ENCODE results near the gene MACROD2.

MACROD2 gene

DNA sequence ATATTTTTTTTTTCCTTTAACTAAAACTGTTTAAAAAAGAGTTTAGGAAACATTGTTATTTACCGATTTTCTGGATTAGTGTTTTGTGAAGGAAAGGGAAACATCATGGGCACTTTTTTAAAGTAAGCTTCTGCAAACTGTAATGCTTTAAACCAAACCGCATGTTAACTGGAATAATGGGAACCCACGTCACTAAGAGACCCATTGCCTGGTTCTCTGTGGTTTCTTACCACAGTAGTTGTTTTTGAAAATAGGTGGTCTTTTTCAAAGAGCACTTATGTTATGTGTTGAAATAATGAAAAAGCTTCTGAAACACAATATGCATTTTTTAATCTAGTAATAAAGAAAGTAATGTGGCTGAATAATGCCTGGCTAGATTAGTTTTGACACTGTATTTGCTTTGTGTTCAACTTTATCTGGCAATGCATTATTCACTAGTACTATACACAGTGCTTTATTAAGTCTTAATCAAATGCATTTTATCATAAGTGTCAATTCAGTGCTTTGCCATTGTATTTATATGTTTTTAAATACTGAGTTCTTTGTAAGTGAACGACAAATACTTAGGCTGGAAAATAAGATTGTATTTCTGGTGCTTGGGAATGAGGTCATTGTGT lies 1096.2 kb downstream of the MACROD2 start:
- no peak for DNase-seq (ENCODE audit: low spot score)
- H3K4me1 Mint-ChIP-seq (ENCODE audit: low read depth), result no peaks in the 10 kb centered on the region
- no peaks in the 10 kb centered on the region for H3K36me3 Mint-ChIP-seq (ENCODE audit: low read depth)

DNA sequence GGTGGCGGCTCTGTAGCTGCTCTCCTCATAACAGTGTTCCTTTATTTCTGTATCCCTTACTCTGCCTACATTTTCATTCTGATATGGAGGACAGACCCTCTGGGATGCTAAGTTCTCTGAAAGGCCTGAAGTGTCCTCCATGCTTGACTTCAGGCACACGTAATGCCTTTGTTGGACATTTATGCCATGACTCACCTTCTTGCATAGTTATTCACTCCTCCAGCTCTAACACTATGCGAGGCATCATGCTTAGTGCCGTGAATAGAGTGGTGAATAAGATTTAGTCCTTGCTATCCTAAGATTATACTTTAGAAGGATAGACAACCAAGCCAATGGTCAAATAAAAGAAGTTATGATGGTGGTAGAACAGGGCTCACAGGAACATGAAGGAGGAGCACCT lies 1103.0 kb downstream of the MACROD2 start:
- DNase-seq (ENCODE audit: low spot score), result no peak
- H3K9me3 Mint-ChIP-seq, result peaks cover 16% of the 10 kb centered on the region
- H3K36me3 Mint-ChIP-seq (ENCODE audit: low read depth), result no peaks in the 10 kb centered on the region
- H3K27ac Mint-ChIP-seq, result no peak overlapping the region
- no peaks in the 10 kb centered on the region for H3K4me1 Mint-ChIP-seq (ENCODE audit: low read depth)
- H3K27me3 Mint-ChIP-seq (ENCODE audit: low read depth), result no peaks in the 10 kb centered on the region
- H3K4me3 Mint-ChIP-seq, result no peak overlapping the region

More for the DNA sequence above, 1096.2 kb downstream of the MACROD2 start:
- Mint-ChIP-seq H3K4me3 (no peak overlapping the region), H3K27ac (no peak overlapping the region), H3K27me3 (ENCODE audit: low read depth) (no peaks in the 10 kb centered on the region), H3K9me3 (peaks cover 15% of the 10 kb centered on the region)

DNA sequence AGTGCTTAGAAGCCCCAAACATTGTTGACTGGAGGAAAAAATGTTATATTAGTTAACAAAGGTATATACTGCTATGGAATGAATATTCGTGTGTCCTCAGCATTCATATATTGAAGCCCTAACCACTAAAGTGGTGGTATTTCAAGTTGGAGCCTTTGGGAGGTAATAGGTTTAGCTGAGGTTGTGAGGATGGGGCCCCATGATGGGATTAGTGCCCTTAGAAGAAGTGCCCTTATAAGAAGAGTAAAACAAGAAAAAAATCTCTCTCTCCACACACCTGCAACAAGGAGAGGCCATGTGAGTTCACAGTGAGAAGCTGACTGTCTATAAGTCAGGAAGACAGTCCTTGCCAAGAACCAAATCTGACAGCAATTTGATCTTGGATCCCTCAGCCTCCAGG lies 1103.8 kb downstream of the MACROD2 start:
- Mint-ChIP-seq H3K4me3 (no peak overlapping the region), H3K27me3 (ENCODE audit: low read depth) (no peaks in the 10 kb centered on the region), H3K36me3 (ENCODE audit: low read depth) (no peaks in the 10 kb centered on the region), H3K9me3 (peaks cover 22% of the 10 kb centered on the region), H3K27ac (no peak overlapping the region), H3K4me1 (ENCODE audit: low read depth) (no peaks in the 10 kb centered on the region)
- no peak for DNase-seq (ENCODE audit: low spot score)

DNA sequence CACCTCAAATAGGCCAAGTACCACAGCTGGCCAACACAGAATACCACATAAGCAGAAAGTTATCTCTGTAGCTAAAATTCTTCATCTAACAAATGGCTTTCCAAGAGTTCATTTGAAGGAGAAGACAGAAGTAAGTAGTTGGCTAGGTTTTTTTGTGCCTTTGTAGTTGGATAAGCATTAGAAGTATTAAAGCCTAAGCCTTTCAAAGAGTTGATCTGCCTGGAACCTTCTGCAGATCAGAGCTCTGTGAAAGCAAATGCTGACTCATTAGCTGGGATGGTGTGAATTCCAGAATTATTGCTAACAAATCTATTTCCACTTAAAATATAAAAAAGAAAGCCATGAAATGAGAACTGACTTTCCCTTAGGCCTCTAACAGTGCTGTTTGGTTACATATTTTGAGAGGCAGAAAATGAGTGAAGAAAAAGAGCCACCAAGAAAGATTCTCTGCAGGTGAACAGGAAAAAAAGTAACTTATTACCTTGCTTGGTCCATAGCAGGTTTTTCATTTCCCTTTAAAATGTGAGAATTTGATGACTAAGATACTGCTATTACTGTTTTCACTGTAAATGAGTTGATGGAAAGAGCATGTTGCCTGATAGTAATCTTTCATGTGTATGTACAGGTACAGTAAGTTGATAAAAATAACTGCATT lies 1105.3 kb downstream of the MACROD2 start:
- Mint-ChIP-seq H3K27me3 (ENCODE audit: low read depth) (no peaks in the 10 kb centered on the region), H3K27ac (no peak overlapping the region), H3K36me3 (ENCODE audit: low read depth) (no peaks in the 10 kb centered on the region), H3K4me1 (ENCODE audit: low read depth) (no peaks in the 10 kb centered on the region), H3K9me3 (peaks cover 24% of the 10 kb centered on the region), H3K4me3 (no peak overlapping the region)
- no peak for DNase-seq (ENCODE audit: low spot score)

DNA sequence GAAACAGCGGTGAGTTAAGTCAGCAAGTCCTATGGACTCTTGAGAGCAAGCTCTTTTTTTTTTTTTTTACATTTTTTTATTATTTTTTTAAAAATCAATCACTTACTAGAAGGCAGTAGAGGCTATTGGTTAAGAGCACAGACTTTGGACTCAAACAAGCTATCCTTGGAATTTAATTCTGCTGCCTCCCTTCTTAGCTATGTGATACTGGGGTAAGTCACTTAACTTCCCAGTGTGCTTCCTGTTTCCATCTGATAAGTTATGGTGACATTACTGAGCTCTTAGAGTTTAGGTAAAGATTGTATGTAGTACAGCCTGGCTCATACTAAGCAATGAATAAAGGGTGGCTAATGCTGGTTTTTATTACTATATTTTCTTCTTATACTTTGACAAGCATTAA lies 1112.6 kb downstream of the MACROD2 start:
- no peaks in the 10 kb centered on the region for H3K27me3 Mint-ChIP-seq (ENCODE audit: low read depth)
- no peak overlapping the region for H3K27ac Mint-ChIP-seq
- no peak overlapping the region for H3K4me3 Mint-ChIP-seq
- no peaks in the 10 kb centered on the region for H3K4me1 Mint-ChIP-seq (ENCODE audit: low read depth)
- peaks cover 32% of the 10 kb centered on the region for H3K9me3 Mint-ChIP-seq
- H3K36me3 Mint-ChIP-seq (ENCODE audit: low read depth), result no peaks in the 10 kb centered on the region
- DNase-seq (ENCODE audit: low spot score), result no peak

DNA sequence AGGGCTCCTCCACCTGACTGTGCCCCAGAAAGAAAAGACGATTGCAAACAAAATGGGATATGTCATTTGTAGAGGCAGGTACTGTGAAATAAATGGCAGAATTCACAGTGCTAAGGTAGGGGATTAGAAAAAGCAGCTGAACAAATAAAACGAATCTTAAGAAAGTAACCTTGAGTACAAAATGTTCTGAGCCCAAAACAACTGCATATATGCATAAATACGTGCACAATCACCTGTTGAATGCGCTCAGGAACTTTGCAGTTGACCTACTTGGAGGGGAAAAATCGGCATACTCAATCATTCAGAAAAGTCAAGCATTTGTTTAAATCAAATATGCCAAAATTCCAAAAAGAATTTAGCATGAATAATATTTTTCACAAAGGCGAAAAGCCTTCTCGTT lies 1114.2 kb downstream of the MACROD2 start:
- Mint-ChIP-seq H3K4me1 (ENCODE audit: low read depth) (no peaks in the 10 kb centered on the region), H3K4me3 (no peak overlapping the region), H3K27ac (no peak overlapping the region), H3K9me3 (peaks cover 24% of the 10 kb centered on the region), H3K36me3 (ENCODE audit: low read depth) (no peaks in the 10 kb centered on the region), H3K27me3 (ENCODE audit: low read depth) (no peaks in the 10 kb centered on the region)
- no peak for DNase-seq (ENCODE audit: low spot score)

DNA sequence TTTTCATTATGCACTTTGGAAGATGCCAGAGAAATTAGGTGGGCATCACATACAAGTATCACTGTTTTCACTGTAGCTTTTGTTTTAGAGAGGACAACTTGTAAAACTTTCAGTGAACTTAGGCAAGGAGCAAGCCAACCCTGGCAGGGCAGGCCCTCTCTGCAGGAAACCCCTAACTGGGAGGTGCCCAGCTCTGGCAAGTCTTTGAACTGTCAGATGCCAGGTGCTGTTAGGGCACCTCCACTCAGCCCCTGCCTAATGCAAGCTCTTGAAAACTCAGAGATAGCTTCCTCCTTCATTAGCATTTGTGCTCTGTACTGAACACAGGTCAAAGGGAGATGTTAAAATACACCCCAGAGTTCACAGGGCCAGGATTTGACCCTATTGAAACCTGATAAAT lies 1116.3 kb downstream of the MACROD2 start:
- no peak overlapping the region for H3K27ac Mint-ChIP-seq
- peaks cover 31% of the 10 kb centered on the region for H3K9me3 Mint-ChIP-seq
- H3K27me3 Mint-ChIP-seq (ENCODE audit: low read depth), result no peaks in the 10 kb centered on the region
- H3K4me3 Mint-ChIP-seq, result no peak overlapping the region
- H3K4me1 Mint-ChIP-seq (ENCODE audit: low read depth), result no peaks in the 10 kb centered on the region
- H3K36me3 Mint-ChIP-seq (ENCODE audit: low read depth), result no peaks in the 10 kb centered on the region
- DNase-seq (ENCODE audit: low spot score), result no peak

DNA sequence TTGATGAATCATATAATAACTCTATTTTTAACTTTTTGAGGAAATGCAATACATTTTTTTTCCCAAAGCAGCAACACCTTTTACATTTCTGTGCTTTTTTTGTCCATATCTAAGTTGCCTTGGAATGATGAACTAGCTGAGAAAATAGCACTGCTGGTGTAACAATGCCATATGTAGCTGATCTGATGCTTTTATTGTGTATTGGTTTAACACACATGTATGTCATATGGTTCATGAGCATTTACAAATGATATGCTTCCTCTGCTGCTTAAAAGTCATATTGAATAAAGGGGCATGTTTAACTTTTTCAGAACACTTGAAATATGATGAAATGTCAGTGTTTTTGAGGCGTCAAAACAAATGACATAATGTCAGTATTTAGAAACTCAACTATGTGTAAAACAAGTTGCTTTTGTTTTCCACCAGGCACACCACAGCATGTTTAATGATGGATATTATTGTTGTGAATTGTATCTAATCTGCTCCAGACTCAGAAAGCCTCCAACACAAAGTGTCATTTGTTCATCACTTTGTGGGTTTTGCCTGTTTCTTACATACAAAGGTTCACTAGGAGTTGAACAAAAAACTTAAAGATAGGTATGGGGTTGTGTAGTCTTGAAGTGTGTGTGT lies 1117.9 kb downstream of the MACROD2 start:
- Mint-ChIP-seq H3K27me3 (ENCODE audit: low read depth) (no peaks in the 10 kb centered on the region), H3K4me3 (no peak overlapping the region), H3K9me3 (peaks cover 32% of the 10 kb centered on the region), H3K4me1 (ENCODE audit: low read depth) (no peaks in the 10 kb centered on the region), H3K27ac (no peak overlapping the region), H3K36me3 (ENCODE audit: low read depth) (no peaks in the 10 kb centered on the region)
- DNase-seq (ENCODE audit: low spot score), result no peak

DNA sequence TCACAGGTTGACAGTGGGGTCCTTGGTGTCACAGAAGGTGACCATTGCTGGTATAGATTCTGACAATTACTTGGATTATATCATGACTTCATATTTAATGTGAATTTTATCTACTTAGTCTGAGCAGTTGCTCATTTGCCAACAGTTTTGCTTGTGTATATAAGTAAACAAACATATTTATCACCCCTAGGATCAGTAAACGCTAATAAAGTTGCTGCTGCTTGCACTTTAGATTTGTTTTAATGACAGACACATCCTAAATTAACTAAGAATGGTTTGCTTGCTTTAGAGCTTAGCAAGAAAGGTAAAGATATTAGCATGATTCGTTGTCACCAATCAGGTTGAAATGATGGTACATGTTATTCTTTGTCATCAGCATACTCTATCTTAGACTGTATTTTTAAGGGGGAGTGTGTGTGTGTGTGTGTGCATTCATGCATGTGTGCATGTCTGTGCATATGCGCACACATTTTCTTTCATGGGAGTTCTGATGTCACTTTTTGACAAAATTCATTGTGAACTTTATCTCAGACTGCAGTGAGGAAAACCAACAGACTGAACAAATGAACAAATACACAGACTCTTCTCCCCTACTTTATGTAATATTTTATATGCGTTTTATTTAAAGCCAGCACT lies 1124.7 kb downstream of the MACROD2 start:
- no peaks in the 10 kb centered on the region for H3K27me3 Mint-ChIP-seq (ENCODE audit: low read depth)
- no peak for DNase-seq (ENCODE audit: low spot score)
- peaks cover 41% of the 10 kb centered on the region for H3K9me3 Mint-ChIP-seq

DNA sequence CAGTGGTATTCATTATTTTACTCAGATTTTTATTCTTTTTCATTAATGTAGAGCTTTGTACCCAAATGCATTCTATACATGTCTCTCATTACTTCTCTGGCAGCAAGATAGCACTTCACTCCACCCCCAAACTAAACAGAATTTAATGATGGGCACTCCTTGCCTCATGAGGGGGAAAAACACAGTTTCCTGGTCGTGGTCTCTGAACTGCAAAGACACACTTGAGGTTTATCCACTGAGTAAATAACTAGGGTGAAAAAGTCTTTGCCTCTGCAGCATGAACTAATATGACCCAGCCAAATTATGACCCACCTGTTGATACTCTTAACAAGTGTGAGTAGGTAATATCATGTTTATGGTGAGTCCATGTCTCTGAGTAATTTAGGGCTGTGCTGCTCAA lies 1127.3 kb downstream of the MACROD2 start:
- H3K4me3 Mint-ChIP-seq, result no peak overlapping the region
- H3K27me3 Mint-ChIP-seq (ENCODE audit: low read depth), result no peaks in the 10 kb centered on the region

More for the DNA sequence above, 1124.7 kb downstream of the MACROD2 start:
- Mint-ChIP-seq H3K27ac (no peak overlapping the region), H3K4me3 (no peak overlapping the region), H3K36me3 (ENCODE audit: low read depth) (no peaks in the 10 kb centered on the region), H3K4me1 (ENCODE audit: low read depth) (no peaks in the 10 kb centered on the region)

DNA sequence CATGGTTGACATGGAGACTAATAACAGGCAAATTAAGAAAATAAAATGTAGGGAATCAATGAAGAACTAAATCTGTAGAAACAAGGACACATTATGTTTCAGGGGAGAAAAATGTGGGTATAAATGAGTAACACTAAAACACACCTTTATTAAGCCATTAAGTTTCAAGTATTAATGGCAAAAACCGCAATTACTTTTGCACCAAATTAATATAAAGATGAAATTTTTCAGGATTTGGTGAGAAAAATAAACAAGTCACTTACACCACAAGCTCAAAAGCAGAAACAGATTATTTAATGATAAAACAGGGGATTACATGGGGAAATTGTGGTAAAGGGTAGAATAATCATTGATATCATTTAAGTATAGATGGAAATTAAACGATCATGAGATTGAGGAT lies 1135.9 kb downstream of the MACROD2 start:
- DNase-seq (ENCODE audit: low spot score), result no peak
- H3K36me3 Mint-ChIP-seq (ENCODE audit: low read depth), result no peaks in the 10 kb centered on the region
- H3K9me3 Mint-ChIP-seq, result peaks cover 22% of the 10 kb centered on the region
- no peaks in the 10 kb centered on the region for H3K4me1 Mint-ChIP-seq (ENCODE audit: low read depth)
- no peak overlapping the region for H3K4me3 Mint-ChIP-seq
- no peaks in the 10 kb centered on the region for H3K27me3 Mint-ChIP-seq (ENCODE audit: low read depth)
- H3K27ac Mint-ChIP-seq, result no peak overlapping the region

More for the DNA sequence above, 1127.3 kb downstream of the MACROD2 start:
- no peak overlapping the region for H3K27ac Mint-ChIP-seq
- peaks cover 36% of the 10 kb centered on the region for H3K9me3 Mint-ChIP-seq
- DNase-seq (ENCODE audit: low spot score), result no peak
- no peaks in the 10 kb centered on the region for H3K4me1 Mint-ChIP-seq (ENCODE audit: low read depth)
- H3K36me3 Mint-ChIP-seq (ENCODE audit: low read depth), result no peaks in the 10 kb centered on the region

DNA sequence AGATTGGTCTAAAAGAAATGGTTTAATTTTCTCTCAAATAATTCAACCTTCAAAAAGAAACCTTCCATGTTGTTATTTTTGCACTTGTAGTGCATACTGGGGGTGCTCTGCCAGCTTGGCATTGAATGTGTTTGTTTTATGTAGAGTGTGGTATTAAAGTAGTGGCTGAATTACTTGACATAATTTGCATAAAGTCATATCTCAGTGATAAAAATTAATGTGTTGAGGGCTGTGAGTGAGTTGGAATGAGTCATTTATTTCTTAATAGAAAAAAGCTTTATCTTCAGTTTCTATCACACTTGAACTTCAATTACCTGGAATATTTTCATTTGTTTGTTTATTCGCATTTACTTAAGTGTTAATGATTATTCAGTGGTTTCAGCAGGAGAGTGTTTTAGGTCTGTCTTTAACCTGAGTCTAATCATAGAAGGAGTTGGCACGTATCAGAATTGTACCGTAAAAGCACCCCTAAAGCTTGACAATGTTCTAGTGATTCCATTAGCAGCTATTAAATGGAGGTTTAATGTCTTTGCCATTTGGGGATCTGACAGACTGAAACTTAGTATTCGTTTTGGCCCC lies 1143.3 kb downstream of the MACROD2 start:
- H3K4me1 Mint-ChIP-seq (ENCODE audit: low read depth), result no peaks in the 10 kb centered on the region
- no peaks in the 10 kb centered on the region for H3K27me3 Mint-ChIP-seq (ENCODE audit: low read depth)
- H3K27ac Mint-ChIP-seq, result no peak overlapping the region
- no peak overlapping the region for H3K4me3 Mint-ChIP-seq
- H3K36me3 Mint-ChIP-seq (ENCODE audit: low read depth), result no peaks in the 10 kb centered on the region
- H3K9me3 Mint-ChIP-seq, result peaks cover 18% of the 10 kb centered on the region
- no peak for DNase-seq (ENCODE audit: low spot score)

DNA sequence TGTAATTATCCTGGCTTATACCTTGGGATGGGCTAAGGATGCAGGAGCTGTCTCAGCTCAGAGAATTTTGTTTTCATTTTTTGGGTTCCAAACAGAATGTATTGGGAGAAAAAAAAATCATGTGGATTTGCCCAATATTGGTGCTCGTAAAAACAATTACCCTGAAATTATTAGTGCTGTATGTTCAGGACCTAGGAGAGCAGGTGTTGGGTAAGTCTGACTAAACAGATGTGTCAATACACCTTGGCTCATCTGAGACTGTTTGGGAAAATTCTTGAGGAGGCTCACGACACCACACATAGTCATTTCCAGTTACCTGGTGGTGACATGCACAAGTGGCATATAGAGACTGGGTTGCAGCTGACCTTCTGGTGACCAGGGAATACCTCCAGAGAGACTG lies 1144.2 kb downstream of the MACROD2 start:
- H3K27ac Mint-ChIP-seq, result no peak overlapping the region
- H3K9me3 Mint-ChIP-seq, result peaks cover 24% of the 10 kb centered on the region
- H3K36me3 Mint-ChIP-seq (ENCODE audit: low read depth), result no peaks in the 10 kb centered on the region
- H3K4me1 Mint-ChIP-seq (ENCODE audit: low read depth), result no peaks in the 10 kb centered on the region
- no peaks in the 10 kb centered on the region for H3K27me3 Mint-ChIP-seq (ENCODE audit: low read depth)
- no peak overlapping the region for H3K4me3 Mint-ChIP-seq
- DNase-seq (ENCODE audit: low spot score), result no peak

DNA sequence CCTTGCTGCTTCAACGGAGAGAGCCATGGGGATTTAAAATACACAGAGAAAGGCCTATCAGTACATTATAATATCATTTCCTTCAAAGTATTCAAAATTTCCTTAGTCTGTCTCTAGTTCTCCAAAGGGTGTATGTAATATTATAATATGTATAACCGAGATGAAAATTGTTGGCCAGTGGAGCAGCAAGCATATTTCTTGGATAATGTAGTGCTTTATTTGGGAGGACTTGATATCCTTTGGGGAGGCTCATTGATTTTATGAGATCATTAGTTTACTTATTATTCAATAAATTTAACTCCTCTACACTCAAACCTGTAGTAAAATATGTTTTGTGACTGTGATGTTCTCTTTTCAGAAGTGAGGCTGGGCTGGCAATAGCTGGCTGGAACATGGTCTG lies 1145.0 kb downstream of the MACROD2 start:
- Mint-ChIP-seq H3K27me3 (ENCODE audit: low read depth) (no peaks in the 10 kb centered on the region), H3K36me3 (ENCODE audit: low read depth) (no peaks in the 10 kb centered on the region), H3K27ac (no peak overlapping the region), H3K9me3 (peaks cover 31% of the 10 kb centered on the region), H3K4me3 (no peak overlapping the region), H3K4me1 (ENCODE audit: low read depth) (no peaks in the 10 kb centered on the region)
- DNase-seq (ENCODE audit: low spot score), result no peak
